ENCODE measurements around the gene HOTAIR. TPM values are rescaled to one million over a fixed set of nuclear protein-coding genes. Genes with fewer than 3 reads are reported as not detected.
A peak's percentile ranks its signal among the peaks of the same experiment; 100 is the strongest.

HOTAIR gene
- polyA plus RNA-seq, 2 of the 4 experiments (the other 2 are of a cell fraction) = 0.67 to 0.71 TPM

- Histone ChIP-seq H3K4me3 (no peak overlapping the region), H3K9me3 (no peaks in the 10 kb centered on the region), H3K27ac (peak overlapping the region; percentile 17 to 72; a peak in 4 of 6 replicates), H3K4me2 (peak overlapping the region; percentile 68), H3K4me1 (peaks cover 14% of the 10 kb centered on the region)
- ChIA-PET POLR2A (interaction anchor here (0.7 kb wide), 1 partner anchor 42 kb away, joined by 3 read pairs; no protein-coding TSS in a partner anchor), CTCF (interaction anchor here (1.0 to 2.8 kb wide), 11 partner anchors 8 to 209 kb away, joined by 3 to 11 read pairs (median 4); partner anchors contain the start of gene HOXC10)
- ATAC-seq (peak; percentile 10 to 60; a peak in 4 of 6 replicates), FAIRE-seq (no peak), DNase-seq (ENCODE audit: low read depth in 1 of 2, low spot score in 1 of 2) (peak; percentile 22 to 47)
- WGBS (ENCODE audit: missing lambda C conversion rate) = 60% methylated on average over 30 of the region's 38 CpGs
- TF ChIP-seq EHMT2 (IDR thresholded peaks at IDR 0.05; ENCODE audit: low read depth) = no peak
- no peak for TF ChIP-seq RAD21 (conservative IDR thresholded peaks at IDR 0.05 in 1 of 2, IDR thresholded peaks at IDR 0.05 in 1 of 2)
- TF ChIP-seq RNF2 (IDR thresholded peaks at IDR 0.05; ENCODE audit: borderline replicate concordance, low read depth) = no peak
- no peak for TF ChIP-seq MAX (IDR thresholded peaks at IDR 0.05)
- no peak for TF ChIP-seq GATA3 (IDR thresholded peaks at IDR 0.05; ENCODE audit: borderline replicate concordance)
- no peak for TF ChIP-seq SREBF2 (IDR thresholded peaks at IDR 0.05)
- no peak for TF ChIP-seq EP300 (IDR thresholded peaks at IDR 0.05)
- TF ChIP-seq POLR2A (IDR thresholded peaks at IDR 0.05; ENCODE audit: low read length) = no peak
- TF ChIP-seq ATOH8 (CRISPR knock-in tag; IDR thresholded peaks at IDR 0.05; ENCODE audit: low read depth) = no peak
- TF ChIP-seq NR3C1 (IDR thresholded peaks at IDR 0.05) = no peak
- no peak for TF ChIP-seq HOXA7 (CRISPR knock-in tag; IDR thresholded peaks at IDR 0.05)
- TF ChIP-seq BHLHE40 (IDR thresholded peaks at IDR 0.05; ENCODE audit: low read depth, low read length) = no peak
- TF ChIP-seq FOSL2 (IDR thresholded peaks at IDR 0.05) = no peak
- no peak for TF ChIP-seq FOSL2 (CRISPR knock-in tag; IDR thresholded peaks at IDR 0.05)
- TF ChIP-seq E2F6 (IDR thresholded peaks at IDR 0.05; ENCODE audit: borderline replicate concordance, low read depth) = no peak
- TF ChIP-seq PHF8 (IDR thresholded peaks at IDR 0.05; ENCODE audit: borderline replicate concordance, low read depth) = no peak
Measured at GRCh38 chr12:53952871-53953734, 21.7 kb downstream of the HOTAIR start.

GRCh38 chr12:53952335-53952694, 22.4 kb downstream of the HOTAIR start:
- FAIRE-seq = no peak

More at GRCh38 chr12:53952335-53952694, 22.4 kb downstream of the HOTAIR start:
- no peak overlapping the region for H3K4me3 ChIP-seq
- POLR2A ChIA-PET = no interaction called here
- no peak for TF ChIP-seq KDM5A (IDR thresholded peaks at IDR 0.05)
- no peak for TF ChIP-seq KDM1A (IDR thresholded peaks at IDR 0.05; ENCODE audit: low read depth)
- no peak for TF ChIP-seq EHMT2 (IDR thresholded peaks at IDR 0.05; ENCODE audit: low read depth)
- TF ChIP-seq NR3C1 (IDR thresholded peaks at IDR 0.05) = no peak
- TF ChIP-seq HES2 (IDR thresholded peaks at IDR 0.05) = no peak
- no peak for TF ChIP-seq ZC3H11A (IDR thresholded peaks at IDR 0.05)
- TF ChIP-seq JUN (IDR thresholded peaks at IDR 0.05) = no peak
- no peak for TF ChIP-seq CHD4 (IDR thresholded peaks at IDR 0.05; ENCODE audit: borderline replicate concordance)
- TF ChIP-seq CHD2 (IDR thresholded peaks at IDR 0.05; ENCODE audit: low read length, partially characterized antibody) = no peak
- no peak for TF ChIP-seq ZSCAN20 (CRISPR knock-in tag; IDR thresholded peaks at IDR 0.05)
- TF ChIP-seq ESRRA (IDR thresholded peaks at IDR 0.05; ENCODE audit: borderline replicate concordance, low read length) = no peak
- TF ChIP-seq CTCF (IDR thresholded peaks at IDR 0.05) = no peak
- TF ChIP-seq RARB (CRISPR knock-in tag; IDR thresholded peaks at IDR 0.05) = no peak
- TF ChIP-seq ATOH8 (CRISPR knock-in tag; IDR thresholded peaks at IDR 0.05; ENCODE audit: low read depth) = no peak
- TF ChIP-seq MAFK (IDR thresholded peaks at IDR 0.05; ENCODE audit: partially characterized antibody) = no peak
- DNase-seq (ENCODE audit: low read depth in 1 of 2, low spot score in 1 of 2) (no peak), ATAC-seq (no peak)
- no peak overlapping the region for H3K4me2 ChIP-seq
- 93% methylated on average over 13 of the region's 13 CpGs for WGBS (ENCODE audit: missing lambda C conversion rate)
- peaks cover 14% of the 10 kb centered on the region for H3K4me1 ChIP-seq
- H3K27ac ChIP-seq = no peak overlapping the region
- CTCF ChIA-PET = interaction anchor here (1.0 to 2.8 kb wide), 9 partner anchors 9 to 208 kb away, joined by 3 to 11 read pairs (median 4); partner anchors contain the start of gene HOXC10
- no peaks in the 10 kb centered on the region for H3K9me3 ChIP-seq

All from A549 (cell line).